GM21529 (cell line): Measurements from ENCODE around the gene INPP5B.
"Not testable (repeated sequence)": the region's sequence is repeated elsewhere in the genome, so short reads cannot be mapped to it uniquely, and the experiment has no call there.

ENCODE experiments used
- ATAC-seq: cut with Tn5 transposase; IDR thresholded peaks from one replicate; pipeline ENCODE4 v1.9.1; 2021; ENCODE audit not compliant: unreplicated experiment

INPP5B gene

DNA sequence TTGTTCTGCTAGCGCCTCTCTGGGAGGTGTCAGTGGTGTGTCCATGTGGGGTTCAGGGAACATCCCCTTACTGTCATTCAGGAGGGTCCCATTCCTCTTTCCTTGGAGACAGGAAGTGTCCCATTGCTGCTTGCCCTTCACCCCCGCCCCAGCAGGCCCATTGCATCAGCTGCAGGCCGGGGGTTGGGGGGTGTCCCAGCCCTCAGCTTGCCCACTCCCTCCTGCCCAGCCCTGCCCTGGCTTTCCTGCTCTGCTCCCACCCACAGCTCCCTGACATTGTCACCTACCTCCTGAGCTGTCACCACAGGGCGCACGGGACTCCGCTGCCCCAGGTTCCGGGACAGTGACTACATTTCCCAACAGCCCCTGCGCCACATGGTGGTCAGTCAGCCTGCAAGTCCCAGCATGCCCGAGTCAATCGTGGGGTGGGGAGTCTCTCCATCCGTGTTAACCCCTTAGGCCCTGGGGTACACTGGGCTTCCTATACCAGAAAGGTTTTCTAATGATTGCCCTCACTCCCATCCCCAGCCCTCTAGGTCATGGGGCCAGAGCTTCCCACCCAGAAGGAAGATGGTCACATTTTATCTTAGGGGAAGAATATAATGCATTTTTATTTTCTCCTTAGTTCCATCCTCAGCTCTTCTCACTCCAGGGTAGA is at the start of gene INPP5B:
INPP5B (minus strand) TSS at position 351 of the 658 bp plus-strand sequence. CDS start 745 bp downstream, outside the sequence.
- peak; percentile 86 for ATAC-seq

DNA sequence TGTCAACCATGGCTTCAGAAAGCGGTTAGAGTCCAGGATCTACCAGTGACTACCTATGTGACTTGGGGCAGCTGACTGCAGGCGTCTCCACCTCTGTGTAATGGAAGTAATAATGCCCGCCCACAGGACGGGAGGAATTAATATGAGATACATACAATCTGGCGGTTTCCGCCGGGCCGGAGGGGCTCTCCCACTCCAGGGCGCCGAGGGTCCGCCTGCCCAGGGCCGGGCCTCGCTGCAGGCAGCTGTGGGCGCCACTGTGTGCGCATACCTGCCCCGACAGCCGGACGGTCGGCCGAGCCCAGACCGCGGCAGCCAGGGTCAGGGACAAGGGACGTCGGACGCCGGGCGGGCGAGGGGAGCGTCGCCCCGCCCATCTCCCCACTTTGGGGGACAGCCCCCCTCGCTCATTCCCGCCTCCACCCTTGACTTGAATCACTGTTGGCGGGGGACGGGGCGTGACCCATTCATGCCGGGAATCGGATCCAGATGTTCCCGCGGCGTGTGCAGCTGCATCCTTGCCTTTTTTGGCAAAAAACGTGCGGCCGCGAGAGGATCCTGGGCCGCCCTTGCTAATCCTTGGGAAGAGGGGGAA is 49.0 kb upstream of the INPP5B start:
- no peak for ATAC-seq

DNA sequence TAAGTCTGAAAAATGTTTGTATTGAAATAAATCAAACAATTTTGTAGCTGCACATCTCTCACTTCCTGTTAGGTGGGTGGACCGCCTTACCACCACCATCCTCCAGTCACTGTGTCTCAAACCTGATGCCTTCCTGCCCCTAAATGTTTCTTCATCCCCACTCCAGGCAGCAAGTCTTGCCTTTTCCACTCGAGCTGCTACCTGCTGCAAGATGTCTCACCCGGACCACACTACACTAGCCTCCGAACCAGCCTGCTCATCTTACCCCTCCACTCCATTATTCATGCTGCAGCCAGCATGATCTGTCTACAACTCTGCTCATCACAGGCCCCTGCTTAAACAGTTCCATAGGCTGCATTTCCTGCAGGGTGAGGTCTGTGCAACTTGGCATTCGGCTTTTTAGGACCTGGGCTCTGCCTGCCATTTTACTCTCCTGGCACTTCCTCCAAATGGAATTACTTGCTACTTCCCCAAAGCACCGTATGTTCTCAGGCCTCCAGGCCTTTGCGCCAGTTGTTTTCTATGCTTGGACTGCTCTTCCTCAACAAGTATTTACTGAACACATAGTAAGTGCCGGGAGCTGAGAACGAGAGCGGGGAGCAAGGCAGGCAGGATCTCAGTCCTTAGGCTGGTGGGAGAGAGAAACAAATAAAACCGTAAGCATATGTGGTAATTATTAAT is 48.2 kb upstream of the INPP5B start:
- ATAC-seq, result no peak

DNA sequence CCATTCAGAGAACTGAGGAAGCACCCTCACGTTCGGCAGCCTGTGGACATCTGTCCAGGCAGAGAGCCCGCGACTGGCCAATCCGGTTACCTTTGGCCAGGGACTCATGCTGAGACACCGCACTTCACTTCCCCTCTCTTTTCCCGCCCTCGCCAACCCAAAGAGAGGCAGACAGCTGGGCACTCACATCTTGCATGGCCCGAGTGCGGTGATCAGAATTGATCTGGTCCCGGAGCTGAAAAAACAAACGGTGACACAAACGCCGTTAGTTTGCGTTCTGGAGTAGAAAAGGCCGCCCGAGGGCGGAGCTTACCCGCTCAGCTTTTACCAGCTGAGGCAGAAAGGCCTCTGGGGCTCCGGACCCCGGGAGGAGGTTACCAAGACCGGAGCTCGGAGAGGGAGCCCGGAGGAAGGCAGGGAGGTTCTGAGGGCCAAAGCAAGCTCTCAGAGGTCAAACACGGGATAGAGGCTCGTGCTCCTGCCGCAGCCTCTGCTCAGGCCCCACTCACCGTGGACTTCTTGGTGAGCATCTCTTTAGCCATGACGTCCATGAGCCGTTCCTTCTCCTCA is 42.6 kb upstream of the INPP5B start:
- ATAC-seq, result peak; percentile 23

DNA sequence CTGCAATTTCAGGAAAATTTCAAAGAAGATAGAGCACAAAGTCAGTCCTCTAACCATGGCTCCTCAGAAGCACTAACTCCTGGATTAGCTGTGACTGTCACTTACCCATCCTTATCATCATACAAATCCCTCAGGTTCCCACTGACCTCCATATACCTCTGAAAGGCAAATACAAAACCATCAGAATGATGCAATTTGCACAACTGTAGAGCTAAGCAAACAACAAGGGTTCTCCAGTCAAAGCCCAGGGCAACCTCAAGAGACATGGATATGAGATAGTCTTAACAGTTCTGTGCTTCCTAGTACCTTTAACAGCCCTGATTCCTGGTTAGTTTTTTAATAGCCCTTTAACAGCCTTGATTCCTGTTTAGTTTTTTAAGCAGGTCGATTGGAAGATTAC is 40.8 kb upstream of the INPP5B start:
- no peak for ATAC-seq

DNA sequence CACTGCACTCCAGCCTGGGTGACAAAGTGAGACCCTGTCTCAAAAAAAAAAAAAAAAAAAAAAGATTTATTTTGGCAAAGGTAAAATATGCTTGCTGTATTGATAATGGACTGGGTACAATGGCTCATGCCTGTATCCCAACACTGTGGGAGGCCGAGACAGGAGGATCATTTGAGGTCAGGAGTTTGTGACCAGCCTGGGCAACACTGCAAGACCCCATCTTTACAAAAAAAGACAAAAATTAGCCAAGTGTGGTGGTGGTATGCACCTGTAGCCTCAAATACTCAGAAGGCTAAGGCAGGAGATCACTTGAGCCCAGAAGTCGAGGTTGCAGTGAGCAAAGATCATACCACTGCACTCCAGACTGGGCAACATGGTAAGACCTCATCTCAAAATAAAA is 36.7 kb upstream of the INPP5B start:
- ATAC-seq, result no peak

DNA sequence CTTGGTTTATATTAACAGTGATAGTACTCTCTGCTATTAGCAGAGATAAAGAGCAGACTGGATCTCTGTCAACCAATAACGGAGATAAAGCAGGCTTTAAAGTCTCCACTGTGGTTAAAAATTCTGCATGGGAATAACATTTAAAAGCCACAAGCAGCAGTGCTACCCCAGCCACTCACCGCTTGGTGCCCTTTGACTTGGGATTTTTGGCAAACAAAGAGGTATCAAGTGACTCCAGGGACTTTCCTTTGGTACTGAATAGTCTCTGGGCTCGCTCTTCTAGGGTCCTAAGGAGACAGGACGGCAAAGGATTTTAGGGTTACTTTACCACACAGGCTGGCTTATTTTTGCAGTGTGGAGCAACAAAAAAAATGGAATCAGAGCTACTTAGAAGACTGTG is 31.7 kb upstream of the INPP5B start:
- no peak for ATAC-seq

DNA sequence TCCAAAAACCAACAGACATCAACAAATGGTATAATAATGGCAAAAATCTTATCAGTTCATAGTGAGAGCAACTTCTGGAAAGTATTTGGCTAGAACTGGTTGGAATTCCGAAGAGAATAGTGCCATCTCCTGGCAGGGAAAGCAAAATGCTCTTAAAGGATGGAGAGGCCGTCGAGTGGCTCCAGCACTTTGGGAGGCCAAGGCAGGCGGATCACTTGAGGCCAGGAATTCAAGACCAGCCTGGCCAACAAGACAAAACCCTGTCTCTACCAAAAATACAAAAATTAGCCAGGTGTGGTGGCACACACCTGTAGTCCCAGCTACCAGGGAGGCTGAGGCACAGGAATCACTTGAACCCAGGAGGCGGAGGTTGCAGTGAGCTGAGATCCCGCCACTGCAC is 28.2 kb upstream of the INPP5B start:
- not testable (repeated sequence) for ATAC-seq

DNA sequence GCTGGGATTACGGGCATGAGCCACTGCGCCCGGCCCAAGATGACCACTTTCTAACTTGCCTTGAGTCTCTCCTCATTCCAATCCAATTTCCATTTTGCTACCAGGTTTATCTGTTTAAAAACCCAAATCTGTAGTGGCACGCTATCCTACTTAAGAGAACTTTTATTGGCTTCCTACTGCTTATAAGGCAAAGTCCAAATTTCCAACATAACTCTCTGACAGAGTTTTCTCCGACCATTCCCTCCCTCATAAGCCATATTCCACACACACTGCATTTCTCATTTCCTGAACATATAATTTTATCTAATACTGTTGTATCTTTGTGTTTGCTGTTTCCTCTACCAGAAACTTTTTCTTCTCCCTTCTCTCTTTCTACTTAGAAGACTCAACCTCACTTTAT is 27.7 kb upstream of the INPP5B start:
- ATAC-seq, result no peak

DNA sequence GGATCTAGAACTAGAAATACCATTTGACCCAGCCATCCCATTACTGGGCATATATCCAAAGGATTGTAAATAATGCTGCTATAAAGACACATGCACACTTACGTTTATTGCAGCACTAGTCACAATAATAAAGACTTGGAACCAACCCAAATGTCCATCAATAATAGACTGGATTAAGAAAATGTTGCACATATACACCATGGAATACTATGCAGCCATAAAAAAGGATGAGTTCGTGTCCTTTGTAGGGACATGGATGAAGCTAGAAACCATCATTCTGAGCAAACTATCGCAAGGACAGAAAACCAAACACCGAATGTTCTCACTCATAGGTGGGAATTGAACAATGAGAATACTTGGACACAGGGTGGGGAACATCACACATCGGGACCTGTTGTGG is 26.8 kb upstream of the INPP5B start:
- not testable (repeated sequence) for ATAC-seq

DNA sequence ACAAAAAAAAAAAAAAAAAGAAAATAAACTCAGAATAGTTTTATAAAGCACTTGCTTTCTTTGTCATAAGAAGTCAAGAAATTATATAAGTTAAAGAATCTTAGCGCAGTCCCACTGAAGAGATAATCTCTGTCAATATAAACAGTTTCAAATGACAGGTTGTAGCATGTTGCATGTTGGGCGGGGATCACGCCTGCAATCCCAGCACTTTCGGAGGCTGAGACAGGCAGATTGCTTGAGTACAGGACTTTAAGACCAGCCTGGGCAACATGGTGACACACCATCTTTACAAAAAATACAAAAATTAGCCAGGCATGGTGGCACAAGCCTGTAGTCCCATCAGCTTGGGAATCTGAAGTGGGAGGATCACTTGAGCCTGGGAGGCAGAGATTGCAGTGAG is 18.4 kb upstream of the INPP5B start:
- no peak for ATAC-seq

DNA sequence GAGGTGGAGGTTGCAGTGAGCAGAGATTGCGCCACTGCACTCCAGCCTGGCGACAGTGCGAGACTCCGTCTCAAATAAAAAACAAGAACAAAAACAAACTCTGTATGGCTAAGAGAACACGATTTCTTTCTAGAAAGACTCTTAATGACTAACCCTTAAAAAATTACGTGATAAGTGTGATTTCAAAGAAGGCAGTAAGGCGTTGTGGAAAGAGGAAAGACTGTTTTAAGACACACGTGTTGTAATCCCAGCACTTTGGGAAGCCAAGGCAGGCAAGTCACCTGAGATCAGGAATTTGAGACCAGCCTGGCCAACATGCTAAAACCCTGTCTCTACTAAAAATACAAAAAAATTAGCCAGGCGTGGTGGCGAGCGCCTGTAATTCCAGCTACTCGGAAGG is 17.3 kb upstream of the INPP5B start:
- ATAC-seq, result not testable (repeated sequence)

DNA sequence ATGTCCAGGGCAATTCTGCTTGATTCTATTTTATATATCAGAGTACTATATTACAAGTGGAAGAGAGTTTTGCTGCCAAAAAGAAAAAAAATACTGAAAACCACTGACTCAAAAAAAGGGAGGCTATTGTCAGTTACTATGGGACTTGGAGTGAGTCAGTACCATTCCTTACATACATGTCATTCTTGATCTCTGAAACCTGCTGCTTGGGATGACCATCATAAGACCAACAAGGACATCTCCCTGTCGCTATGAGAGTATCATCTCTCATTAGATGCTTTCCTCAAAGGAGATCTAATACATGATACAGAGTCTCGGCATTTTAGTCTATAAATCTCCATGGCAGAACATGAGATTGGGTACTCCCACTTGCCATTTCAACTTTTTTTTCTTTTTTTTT is 11.8 kb upstream of the INPP5B start:
- ATAC-seq, result no peak

DNA sequence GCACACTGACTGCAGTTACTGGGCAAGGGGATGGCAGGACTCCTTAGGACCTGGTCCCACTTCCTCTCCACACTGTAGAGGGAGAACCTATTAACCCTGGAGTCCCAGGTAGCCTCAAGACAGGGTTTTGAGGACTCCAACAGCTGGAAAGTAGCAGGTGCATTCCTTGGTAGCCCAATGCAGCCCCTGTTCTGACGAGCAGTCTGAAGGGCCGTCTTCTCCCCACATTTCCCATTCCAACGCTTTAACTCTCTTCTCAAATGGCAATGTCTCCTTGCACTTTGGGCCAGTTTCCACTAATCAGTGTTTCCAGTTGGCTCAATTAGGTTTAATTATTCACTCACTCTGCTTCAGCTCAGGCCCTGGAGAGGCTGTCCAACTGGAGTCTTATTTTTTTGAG is 8.8 kb upstream of the INPP5B start:
- no peak for ATAC-seq

DNA sequence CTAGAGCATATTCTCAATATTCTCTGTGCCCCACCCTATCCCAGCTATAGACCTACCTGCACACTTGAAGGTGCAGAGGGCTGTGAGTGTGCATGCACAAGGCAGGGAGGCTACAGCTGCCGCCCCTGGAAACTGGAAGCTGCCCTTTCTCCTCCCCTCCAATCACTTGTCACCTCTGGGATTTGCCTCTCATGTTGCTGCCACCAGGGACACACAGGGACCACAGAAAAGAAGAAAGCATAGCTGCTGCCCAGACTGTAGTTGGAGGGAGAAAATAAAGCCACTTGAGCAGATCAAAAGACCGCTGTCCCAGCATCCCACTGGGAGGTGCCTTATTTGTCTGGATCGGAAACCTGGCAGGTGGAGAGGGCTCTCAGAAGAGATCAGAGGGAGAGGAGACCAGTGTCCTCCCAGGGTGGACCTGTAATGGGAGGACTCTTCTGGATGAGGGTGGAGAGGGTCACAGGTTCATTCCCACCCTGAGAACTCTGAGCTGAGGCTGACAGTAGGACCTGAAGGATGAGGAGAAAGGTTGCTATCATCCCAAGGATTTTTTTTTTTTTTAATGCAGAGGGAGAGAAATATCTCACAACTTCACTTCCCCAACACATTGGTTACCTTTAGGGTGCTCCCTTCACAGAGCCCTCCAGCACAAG is 7.6 kb upstream of the INPP5B start:
- ATAC-seq, result no peak

DNA sequence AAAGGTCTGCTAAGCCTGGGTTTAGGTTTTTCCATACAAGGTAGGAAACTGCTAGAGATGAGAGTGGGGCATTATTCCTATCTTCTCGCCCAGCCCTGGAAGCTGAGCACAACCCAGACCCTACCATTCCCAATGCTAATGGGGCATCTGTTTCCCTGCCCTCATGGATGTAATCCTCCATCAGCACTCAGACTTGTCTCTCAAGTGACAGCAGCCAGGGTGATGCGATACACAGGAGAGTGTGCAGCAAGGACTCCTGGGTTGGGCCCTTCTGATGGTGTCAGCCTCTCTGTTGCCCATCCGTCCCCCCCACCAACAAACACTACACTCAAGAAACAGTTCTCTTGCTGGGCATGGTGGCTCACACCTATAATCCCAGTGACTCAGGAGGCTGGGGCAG is 5.9 kb upstream of the INPP5B start:
- ATAC-seq, result no peak

DNA sequence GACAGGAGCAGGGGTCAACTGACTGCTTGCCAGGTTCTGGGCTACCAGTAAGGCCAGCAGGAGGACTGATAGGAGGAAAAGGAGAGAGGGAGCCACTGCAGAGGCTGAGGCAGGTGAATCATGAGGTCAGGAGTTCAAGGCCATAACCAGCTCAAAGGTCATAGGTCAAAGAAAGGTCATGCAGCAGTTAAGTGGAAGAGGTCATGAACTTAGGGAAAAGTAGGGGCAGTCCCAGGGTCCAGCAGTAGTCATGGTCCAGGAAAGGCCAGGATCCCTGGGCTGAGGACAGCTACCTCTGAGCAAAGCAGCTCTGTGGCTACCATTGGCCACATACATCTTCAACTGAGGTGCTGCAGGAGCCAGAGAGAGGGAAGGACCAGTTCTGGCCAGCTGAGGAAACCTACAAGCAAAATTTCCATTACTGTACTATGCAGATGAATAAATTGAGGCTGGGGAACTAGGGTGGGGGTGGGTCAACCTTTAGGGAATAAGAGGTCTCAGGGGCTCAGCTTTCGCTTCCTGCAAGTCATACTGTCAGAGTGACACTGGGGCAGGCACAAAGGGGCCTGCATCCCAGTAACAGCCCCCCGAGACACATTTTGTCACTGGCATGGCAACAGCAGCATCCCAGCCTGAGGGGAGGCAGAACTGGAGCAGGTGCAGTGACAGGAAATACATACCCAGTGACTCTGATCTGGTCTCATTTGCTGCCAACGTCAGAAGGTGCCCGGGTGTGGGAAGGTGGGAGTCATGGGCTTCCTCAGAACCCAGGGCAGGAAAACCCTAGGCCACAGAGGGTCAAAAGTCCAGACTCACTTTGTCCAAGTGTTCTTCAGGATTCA is 5.2 kb upstream of the INPP5B start:
- no peak for ATAC-seq

DNA sequence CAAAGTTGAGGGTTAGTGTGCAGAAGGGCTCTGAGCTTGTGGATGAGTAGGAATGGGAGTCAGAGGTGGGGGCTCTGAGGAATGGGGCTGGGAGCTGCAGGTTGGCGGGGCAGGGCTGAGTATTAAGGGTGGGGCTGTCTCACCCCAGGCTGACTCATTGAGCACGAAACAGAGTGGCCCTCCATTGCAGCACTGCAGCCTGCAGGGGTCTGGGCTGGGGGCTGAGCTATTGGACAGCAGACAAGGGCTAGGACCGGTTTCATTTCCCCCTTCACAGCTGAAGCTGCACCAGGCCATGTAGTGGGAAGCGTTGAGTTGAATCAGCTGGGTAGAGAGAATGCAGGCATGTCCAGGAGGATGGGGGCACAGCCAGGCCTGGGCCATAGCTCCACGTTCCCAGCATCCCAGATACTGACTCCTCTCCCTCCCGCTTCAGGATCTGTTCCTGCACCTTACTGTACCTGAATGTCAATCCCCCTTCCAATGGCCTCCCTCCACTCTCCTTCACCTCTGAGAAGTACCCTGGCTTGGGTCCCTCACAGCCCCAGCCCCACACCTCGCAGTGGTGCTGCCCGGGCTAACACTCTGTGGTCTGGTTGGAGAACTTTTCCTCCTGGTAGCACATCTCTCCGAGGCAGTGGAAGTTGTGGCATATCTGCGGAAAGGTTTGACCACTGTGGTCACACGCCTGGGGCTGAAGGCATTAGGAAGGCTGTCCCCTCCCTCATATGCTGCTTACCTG is 4.4 kb upstream of the INPP5B start:
- no peak for ATAC-seq

DNA sequence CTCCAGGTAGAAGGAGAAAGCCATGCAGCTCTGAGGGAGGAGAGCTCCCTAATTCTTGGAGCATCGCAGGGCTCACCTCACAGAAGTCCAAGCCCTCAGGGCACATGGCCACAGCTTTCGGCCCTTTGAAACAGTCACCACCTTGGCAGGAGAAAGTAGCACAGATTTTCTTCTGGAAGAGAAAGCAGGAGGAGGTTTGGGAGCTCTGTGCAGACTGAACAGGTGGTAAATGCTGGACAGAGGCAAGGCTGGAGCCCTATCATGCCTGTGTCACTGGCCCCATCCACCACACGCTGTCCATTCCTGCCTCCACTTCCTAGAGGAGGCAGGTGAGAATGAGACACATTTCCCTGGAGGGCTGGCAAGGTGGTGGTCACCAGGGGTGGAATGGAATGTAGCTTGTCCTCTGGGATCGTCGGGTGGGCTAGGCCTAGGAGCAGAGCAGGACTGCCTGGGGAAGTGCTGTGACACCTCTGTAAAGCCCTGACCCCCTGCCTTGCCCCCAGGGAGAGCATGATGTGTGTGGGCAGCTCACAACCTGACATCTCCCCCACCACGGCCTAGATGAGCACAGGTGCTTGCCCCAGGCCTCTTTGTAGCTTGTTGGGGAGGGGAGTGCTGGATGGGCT is 2.8 kb upstream of the INPP5B start:
- no peak for ATAC-seq

DNA sequence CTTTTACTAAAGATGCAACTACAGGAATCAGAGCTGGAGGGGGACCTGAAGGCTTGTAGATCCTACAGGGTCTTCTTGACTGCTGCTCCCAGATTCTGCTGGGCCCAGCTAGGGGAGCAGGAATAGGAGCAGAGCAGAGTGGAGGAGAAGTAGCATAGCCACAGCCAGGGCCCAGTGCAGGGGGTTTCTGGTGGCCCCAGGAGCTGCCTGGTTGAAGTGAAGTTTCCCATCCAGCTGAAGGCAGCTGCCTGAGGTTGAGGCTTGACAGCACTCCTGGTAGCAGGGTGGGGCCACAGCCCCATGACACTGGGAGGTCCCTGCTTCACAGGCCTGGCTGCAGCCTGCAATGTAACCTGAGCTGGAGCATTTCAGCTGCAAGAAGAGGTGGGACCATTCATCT is 2.0 kb upstream of the INPP5B start:
- no peak for ATAC-seq
